ENCODE data around the gene BTBD9. TPM values are rescaled to one million over a fixed set of nuclear protein-coding genes. Genes with fewer than 3 reads are reported as not detected.

BTBD9 gene
- total RNA-seq, 1 donor from 2014 or later: 17.2 TPM

DNA sequence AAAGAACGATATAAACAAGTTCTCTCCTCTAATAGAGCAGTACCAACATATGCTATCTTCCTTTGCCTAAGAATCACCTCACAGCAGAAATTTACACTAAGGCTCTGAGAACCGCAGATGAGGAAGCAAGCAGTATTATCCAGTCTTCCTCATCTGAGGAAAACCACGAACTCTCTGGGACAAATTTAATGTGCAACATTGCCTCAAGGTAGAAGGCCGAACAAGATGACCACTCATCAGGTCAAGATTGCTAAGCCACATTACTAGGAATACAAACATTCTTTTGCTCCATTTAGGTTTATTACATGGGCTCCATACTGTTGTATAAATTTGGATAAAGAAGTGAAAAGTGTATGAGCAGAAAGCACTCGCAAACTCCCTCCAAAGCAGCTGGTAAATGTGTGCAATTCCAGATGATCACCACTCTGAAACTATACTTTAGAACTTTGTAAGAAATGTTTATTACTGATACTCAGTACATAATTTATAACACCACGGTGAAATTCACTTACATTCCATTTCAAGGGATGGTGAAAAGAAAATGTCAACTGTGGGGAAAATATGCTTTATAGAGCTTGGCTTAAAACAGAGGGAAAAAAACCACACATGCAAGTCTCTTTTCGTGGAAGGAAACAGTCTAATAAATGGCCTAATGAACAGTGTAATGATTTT, 398.4 kb downstream of the BTBD9 start:
- no peaks in the 10 kb centered on the region for H3K27me3 ChIP-seq (ENCODE audit: control insufficient read depth in 3 of 3, insufficient read depth in 3 of 3, low read length in 3 of 3)
- no peaks in the 10 kb centered on the region for H3K9me3 ChIP-seq (ENCODE audit: control insufficient read depth in 3 of 3, low read length in 3 of 3)
- no peaks in the 10 kb centered on the region for H3K36me3 ChIP-seq (ENCODE audit: control insufficient read depth in 3 of 3, insufficient read depth in 3 of 3, low read length in 3 of 3)
- peaks cover 0 to 4% (median 0%) of the 10 kb centered on the region in 3 donors for H3K4me1 ChIP-seq (ENCODE audit: control insufficient read depth in 3 of 3, insufficient read depth in 3 of 3, low read length in 3 of 3)
- no peak overlapping the region for H3K27ac ChIP-seq (ENCODE audit: low read depth, low read length)
- H3K9ac ChIP-seq (ENCODE audit: low read depth in 1 of 3, low read length in 3 of 3): no peak overlapping the region
- H3K4me3 ChIP-seq (ENCODE audit: low read length in 3 of 3): no peak overlapping the region

DNA sequence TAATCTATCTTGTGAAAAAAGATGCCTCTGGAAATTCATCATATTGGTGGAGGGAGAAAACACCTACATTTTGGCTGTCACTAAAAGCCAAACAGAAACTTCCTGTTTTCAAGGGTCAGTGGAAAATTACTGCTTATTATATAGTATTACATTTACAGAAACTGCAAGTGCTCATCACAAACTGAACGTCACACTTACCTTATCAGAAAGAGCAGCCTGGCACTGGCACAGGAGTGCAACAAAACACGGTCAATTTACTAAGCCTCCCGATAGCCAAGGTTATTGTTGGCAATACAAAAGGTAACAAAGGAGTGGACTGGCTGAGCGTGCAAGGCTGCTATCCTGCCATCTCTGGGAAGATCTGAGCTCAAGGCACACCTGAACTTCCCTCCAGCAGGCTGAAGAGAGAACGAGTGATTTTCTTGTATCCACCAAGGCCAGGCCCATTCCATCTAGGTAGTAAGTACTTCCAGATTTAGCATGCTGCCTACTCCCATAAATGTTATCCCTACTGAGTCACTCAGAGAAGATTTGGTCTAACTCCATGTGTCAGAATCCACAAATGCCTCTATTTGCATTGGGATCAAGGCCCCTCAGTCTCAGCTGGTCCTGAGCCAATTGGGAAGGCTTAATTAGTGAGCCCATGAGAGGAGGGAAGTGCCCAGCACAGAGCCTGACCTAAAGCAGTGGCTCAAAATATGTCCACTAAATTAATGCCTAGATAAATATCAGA, 399.8 kb downstream of the BTBD9 start:
- H3K9ac ChIP-seq (ENCODE audit: low read depth in 1 of 3, low read length in 3 of 3): no peak overlapping the region
- H3K4me1 ChIP-seq (ENCODE audit: control insufficient read depth in 3 of 3, insufficient read depth in 3 of 3, low read length in 3 of 3): peaks cover 3 to 5% (median 4%) of the 10 kb centered on the region in 3 donors
- H3K4me3 ChIP-seq (ENCODE audit: low read length in 3 of 3): no peak overlapping the region
- H3K27me3 ChIP-seq (ENCODE audit: control insufficient read depth in 3 of 3, insufficient read depth in 3 of 3, low read length in 3 of 3): no peaks in the 10 kb centered on the region
- H3K9me3 ChIP-seq (ENCODE audit: control insufficient read depth in 3 of 3, low read length in 3 of 3): no peaks in the 10 kb centered on the region
- no peaks in the 10 kb centered on the region for H3K36me3 ChIP-seq (ENCODE audit: control insufficient read depth in 3 of 3, insufficient read depth in 3 of 3, low read length in 3 of 3)
- no peak overlapping the region for H3K27ac ChIP-seq (ENCODE audit: low read depth, low read length)

DNA sequence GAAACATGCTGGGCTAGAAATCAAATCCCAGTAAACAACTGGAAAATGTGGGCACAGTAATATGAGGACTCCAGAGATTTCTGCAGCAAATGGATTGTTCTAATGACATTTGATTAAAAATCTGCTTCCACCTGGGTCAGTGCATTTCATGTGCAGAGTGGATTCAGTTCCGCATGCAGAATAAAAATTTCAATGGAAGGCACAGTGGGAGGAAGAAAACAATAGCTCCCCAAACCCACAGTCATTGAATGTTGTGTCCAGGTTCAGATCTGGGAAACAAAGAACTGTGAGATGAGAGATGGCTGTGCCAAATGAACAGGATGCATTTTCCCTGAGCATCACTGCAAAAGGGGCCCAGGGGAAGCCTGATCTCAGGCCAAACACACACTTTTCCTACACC, 403.1 kb downstream of the BTBD9 start:
- Histone ChIP-seq H3K9ac (ENCODE audit: low read depth in 1 of 3, low read length in 3 of 3) (no peak overlapping the region), H3K4me1 (ENCODE audit: control insufficient read depth in 3 of 3, insufficient read depth in 3 of 3, low read length in 3 of 3) (peaks cover 3 to 5% (median 4%) of the 10 kb centered on the region in 3 donors), H3K9me3 (ENCODE audit: control insufficient read depth in 3 of 3, low read length in 3 of 3) (no peaks in the 10 kb centered on the region), H3K4me3 (ENCODE audit: low read length in 3 of 3) (no peak overlapping the region), H3K36me3 (ENCODE audit: control insufficient read depth in 3 of 3, insufficient read depth in 3 of 3, low read length in 3 of 3) (no peaks in the 10 kb centered on the region), H3K27ac (ENCODE audit: low read depth, low read length) (no peak overlapping the region), H3K27me3 (ENCODE audit: control insufficient read depth in 3 of 3, insufficient read depth in 3 of 3, low read length in 3 of 3) (no peaks in the 10 kb centered on the region)

DNA sequence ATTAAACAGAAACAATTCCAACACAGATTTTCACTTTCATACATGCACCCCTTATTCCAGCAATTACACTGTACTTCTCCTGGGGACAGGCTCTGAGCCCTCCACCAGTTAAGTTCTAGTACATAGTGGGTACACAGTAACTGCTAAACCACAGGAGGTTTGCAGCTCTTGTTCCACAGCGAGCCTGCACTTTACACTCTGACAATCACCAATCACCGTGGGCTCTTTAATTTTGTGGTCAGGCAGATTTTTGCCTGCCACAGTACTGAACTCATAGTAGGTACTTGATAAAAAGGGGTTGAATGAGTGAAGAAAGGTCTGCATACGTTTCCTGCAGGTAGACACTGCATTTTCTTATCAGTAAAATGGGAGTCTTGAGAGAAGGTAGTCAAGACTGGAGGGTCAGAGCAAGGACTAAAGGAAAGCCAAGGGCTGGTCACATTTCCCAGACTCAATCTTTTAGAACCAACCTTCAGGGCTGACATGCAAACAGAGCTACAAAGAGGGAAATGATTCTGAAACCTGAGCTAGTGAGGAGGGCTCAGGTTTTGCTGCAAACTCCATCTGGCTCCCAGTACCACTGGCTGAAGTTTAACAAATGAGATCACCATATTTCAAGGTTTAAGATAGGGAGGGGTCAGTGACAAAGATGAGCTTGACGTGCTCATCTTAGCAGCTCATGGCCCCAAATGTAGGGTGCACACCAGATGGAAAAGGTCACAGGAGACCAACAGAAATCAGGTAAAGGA, 404.6 kb downstream of the BTBD9 start:
- H3K9me3 ChIP-seq (ENCODE audit: control insufficient read depth in 3 of 3, low read length in 3 of 3): no peaks in the 10 kb centered on the region

DNA sequence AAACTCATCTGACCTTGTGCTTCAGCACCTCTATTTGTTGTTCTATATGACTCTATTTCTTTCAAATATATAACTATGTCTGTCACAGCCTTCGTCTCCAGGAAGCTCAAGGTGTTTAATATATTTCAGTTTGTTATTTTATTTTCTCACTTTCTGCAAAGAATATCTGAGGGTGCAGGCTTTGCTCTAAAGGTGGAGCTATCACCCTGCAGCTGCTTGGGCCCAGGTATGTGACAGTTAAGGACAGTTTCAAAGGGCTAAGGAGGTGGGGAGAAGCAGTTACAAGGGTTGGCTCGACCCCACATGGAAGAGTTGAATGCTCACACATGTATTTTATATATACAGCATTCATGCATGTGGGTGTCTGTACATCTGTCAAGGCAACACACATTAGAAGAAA, 405.6 kb downstream of the BTBD9 start:
- H3K4me3 ChIP-seq (ENCODE audit: low read length in 3 of 3): no peak overlapping the region

More for the DNA sequence above, 404.6 kb downstream of the BTBD9 start:
- H3K27ac ChIP-seq (ENCODE audit: low read depth, low read length): no peak overlapping the region
- H3K36me3 ChIP-seq (ENCODE audit: control insufficient read depth in 3 of 3, insufficient read depth in 3 of 3, low read length in 3 of 3): no peaks in the 10 kb centered on the region
- no peak overlapping the region for H3K4me3 ChIP-seq (ENCODE audit: low read length in 3 of 3)
- peaks cover 3 to 5% (median 4%) of the 10 kb centered on the region in 3 donors for H3K4me1 ChIP-seq (ENCODE audit: control insufficient read depth in 3 of 3, insufficient read depth in 3 of 3, low read length in 3 of 3)
- H3K9ac ChIP-seq (ENCODE audit: low read depth in 1 of 3, low read length in 3 of 3): no peak overlapping the region
- no peaks in the 10 kb centered on the region for H3K27me3 ChIP-seq (ENCODE audit: control insufficient read depth in 3 of 3, insufficient read depth in 3 of 3, low read length in 3 of 3)

DNA sequence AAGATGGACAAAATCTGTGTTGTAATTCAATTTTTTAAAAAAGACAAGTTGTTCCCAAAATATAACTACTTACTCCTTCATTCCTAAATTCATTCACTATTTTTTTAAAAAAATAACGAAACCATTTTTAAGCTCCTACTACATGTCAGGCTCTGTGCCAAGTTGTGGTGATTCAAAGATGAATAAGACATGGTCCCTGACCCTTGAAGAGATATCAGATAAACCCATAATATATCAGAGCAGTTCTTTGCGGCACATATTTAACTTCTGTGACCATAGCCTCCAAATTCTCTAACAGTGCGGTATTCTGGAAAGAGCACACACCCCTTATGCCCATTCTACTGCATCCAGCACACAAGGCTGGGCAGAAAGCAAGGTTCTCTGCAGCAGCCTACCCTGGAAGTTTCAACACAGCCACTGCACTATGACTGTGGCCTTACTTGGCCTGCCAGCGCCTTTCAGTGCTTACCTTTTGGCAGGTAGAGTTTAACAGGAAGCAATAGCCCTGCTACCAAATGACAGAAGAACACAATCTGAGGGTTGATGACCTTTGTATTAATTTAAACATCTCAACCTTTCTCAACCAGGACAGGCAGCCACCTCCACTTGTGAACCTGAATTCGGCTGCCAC, 406.5 kb downstream of the BTBD9 start:
- no peak overlapping the region for H3K27ac ChIP-seq (ENCODE audit: low read depth, low read length)
- H3K9me3 ChIP-seq (ENCODE audit: control insufficient read depth in 3 of 3, low read length in 3 of 3): no peaks in the 10 kb centered on the region
- H3K4me1 ChIP-seq (ENCODE audit: control insufficient read depth in 3 of 3, insufficient read depth in 3 of 3, low read length in 3 of 3): peaks cover 3 to 5% (median 4%) of the 10 kb centered on the region in 3 donors
- no peak overlapping the region for H3K4me3 ChIP-seq (ENCODE audit: low read length in 3 of 3)
- H3K27me3 ChIP-seq (ENCODE audit: control insufficient read depth in 3 of 3, insufficient read depth in 3 of 3, low read length in 3 of 3): no peaks in the 10 kb centered on the region
- no peaks in the 10 kb centered on the region for H3K36me3 ChIP-seq (ENCODE audit: control insufficient read depth in 3 of 3, insufficient read depth in 3 of 3, low read length in 3 of 3)
- no peak overlapping the region for H3K9ac ChIP-seq (ENCODE audit: low read depth in 1 of 3, low read length in 3 of 3)

More for the DNA sequence above, 405.6 kb downstream of the BTBD9 start:
- Histone ChIP-seq H3K9me3 (ENCODE audit: control insufficient read depth in 3 of 3, low read length in 3 of 3) (no peaks in the 10 kb centered on the region), H3K4me1 (ENCODE audit: control insufficient read depth in 3 of 3, insufficient read depth in 3 of 3, low read length in 3 of 3) (peaks cover 3 to 5% (median 4%) of the 10 kb centered on the region in 3 donors), H3K27me3 (ENCODE audit: control insufficient read depth in 3 of 3, insufficient read depth in 3 of 3, low read length in 3 of 3) (no peaks in the 10 kb centered on the region), H3K36me3 (ENCODE audit: control insufficient read depth in 3 of 3, insufficient read depth in 3 of 3, low read length in 3 of 3) (no peaks in the 10 kb centered on the region), H3K9ac (ENCODE audit: low read depth in 1 of 3, low read length in 3 of 3) (no peak overlapping the region), H3K27ac (ENCODE audit: low read depth, low read length) (no peak overlapping the region)

DNA sequence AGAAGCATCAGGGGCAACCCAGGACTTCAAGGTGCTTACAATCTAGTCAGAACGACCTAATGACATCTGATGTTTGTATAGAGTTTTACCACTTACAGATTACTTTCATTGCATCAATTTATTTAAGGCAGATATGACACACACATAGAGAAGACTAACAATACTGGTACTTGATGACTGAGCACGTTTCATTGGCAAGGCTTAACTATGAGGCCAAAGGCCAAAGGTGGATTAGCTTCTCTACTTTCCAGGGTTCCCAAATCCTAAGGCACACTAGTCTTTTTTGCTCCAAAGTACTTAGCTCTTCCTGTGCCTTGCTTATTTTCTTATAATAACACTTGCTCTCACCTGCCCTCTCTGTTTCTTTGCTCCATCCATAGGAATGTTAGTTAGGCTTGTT, 414.0 kb downstream of the BTBD9 start:
- Histone ChIP-seq H3K36me3 (ENCODE audit: control insufficient read depth in 3 of 3, insufficient read depth in 3 of 3, low read length in 3 of 3) (no peaks in the 10 kb centered on the region), H3K9ac (ENCODE audit: low read depth in 1 of 3, low read length in 3 of 3) (no peak overlapping the region), H3K27ac (ENCODE audit: low read depth, low read length) (no peak overlapping the region), H3K9me3 (ENCODE audit: control insufficient read depth in 3 of 3, low read length in 3 of 3) (no peaks in the 10 kb centered on the region), H3K4me1 (ENCODE audit: control insufficient read depth in 3 of 3, insufficient read depth in 3 of 3, low read length in 3 of 3) (no peaks in the 10 kb centered on the region), H3K4me3 (ENCODE audit: low read length in 3 of 3) (no peak overlapping the region), H3K27me3 (ENCODE audit: control insufficient read depth in 3 of 3, insufficient read depth in 3 of 3, low read length in 3 of 3) (no peaks in the 10 kb centered on the region)

DNA sequence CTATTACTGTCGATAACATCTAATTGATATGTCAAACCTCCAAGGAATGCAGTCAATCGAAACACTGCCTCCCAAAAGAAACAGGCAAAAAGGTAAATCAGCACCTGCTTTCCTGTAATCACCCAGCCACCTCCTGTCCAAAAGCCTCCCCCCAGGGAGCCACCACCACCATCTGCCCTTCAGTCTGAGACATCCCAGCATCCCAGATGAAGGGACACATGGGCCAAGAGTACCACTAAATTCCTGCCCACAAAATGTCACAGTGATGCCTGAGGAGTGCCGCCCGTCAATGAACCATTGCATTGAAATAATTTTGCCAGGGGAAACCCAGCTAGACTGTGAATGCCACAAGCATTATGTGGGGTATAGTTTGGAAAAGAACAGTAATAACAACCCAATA, 418.5 kb downstream of the BTBD9 start:
- no peak overlapping the region for H3K27ac ChIP-seq (ENCODE audit: low read depth, low read length)
- no peaks in the 10 kb centered on the region for H3K27me3 ChIP-seq (ENCODE audit: control insufficient read depth in 3 of 3, insufficient read depth in 3 of 3, low read length in 3 of 3)
- no peaks in the 10 kb centered on the region for H3K9me3 ChIP-seq (ENCODE audit: control insufficient read depth in 3 of 3, low read length in 3 of 3)
- peaks cover 0 to 1% (median 0%) of the 10 kb centered on the region in 3 donors for H3K4me1 ChIP-seq (ENCODE audit: control insufficient read depth in 3 of 3, insufficient read depth in 3 of 3, low read length in 3 of 3)
- H3K4me3 ChIP-seq (ENCODE audit: low read length in 3 of 3): no peak overlapping the region
- no peak overlapping the region for H3K9ac ChIP-seq (ENCODE audit: low read depth in 1 of 3, low read length in 3 of 3)
- H3K36me3 ChIP-seq (ENCODE audit: control insufficient read depth in 3 of 3, insufficient read depth in 3 of 3, low read length in 3 of 3): no peaks in the 10 kb centered on the region

DNA sequence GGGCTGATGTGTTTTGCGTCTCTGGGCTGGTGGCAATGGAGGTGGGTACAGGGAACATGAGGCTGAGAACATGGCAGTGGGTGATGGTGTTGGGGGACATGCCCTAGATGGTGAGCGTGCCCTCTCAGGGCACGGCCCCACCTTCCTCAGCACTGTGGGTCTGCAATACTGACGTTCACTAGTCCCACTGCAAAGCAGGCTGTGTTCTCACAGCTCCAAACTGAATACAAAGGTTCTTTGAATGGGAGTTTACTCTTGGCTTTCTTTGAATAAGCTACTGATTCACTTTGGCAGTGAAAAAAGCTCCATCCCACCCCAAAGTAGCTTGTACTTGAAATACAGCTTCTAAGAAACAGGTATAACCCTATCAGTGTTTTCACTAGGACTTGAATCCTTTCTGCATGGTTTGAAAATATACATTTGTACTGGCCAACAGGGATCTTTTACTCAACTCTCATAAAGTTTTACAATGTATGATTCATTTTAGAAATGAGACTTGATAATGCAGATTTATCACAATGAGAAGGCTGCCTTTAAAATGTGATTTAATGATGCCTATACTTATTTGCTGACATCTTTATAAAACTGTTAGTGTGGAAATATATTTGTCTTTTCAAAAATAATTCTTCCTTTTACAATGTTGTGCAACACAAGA, 419.5 kb downstream of the BTBD9 start:
- Histone ChIP-seq H3K9ac (ENCODE audit: low read depth in 1 of 3, low read length in 3 of 3) (no peak overlapping the region), H3K4me1 (ENCODE audit: control insufficient read depth in 3 of 3, insufficient read depth in 3 of 3, low read length in 3 of 3) (peaks cover 0 to 3% (median 2%) of the 10 kb centered on the region in 3 donors), H3K36me3 (ENCODE audit: control insufficient read depth in 3 of 3, insufficient read depth in 3 of 3, low read length in 3 of 3) (no peaks in the 10 kb centered on the region), H3K4me3 (ENCODE audit: low read length in 3 of 3) (no peak overlapping the region), H3K27me3 (ENCODE audit: control insufficient read depth in 3 of 3, insufficient read depth in 3 of 3, low read length in 3 of 3) (no peaks in the 10 kb centered on the region), H3K9me3 (ENCODE audit: control insufficient read depth in 3 of 3, low read length in 3 of 3) (no peaks in the 10 kb centered on the region), H3K27ac (ENCODE audit: low read depth, low read length) (no peak overlapping the region)

Data from skeletal muscle tissue (tissue), 4 donors.